VCaP (cell line): ENCODE data around the gene GGA2.

ENCODE experiments used
- H3K27ac ChIP-seq: fragments of 450-650 bp; 2 replicates; pipeline ENCODE4 v1.5.1; 2017
- TF ChIP-seq, protein P1 (sequence below): fragments of 450-650 bp; conservative IDR thresholded peaks from 2 replicates; pipeline ENCODE4 v1.5.1; 2017; ENCODE audit warnings: mild to moderate bottlenecking, moderate library complexity

The GGA2 gene

DNA sequence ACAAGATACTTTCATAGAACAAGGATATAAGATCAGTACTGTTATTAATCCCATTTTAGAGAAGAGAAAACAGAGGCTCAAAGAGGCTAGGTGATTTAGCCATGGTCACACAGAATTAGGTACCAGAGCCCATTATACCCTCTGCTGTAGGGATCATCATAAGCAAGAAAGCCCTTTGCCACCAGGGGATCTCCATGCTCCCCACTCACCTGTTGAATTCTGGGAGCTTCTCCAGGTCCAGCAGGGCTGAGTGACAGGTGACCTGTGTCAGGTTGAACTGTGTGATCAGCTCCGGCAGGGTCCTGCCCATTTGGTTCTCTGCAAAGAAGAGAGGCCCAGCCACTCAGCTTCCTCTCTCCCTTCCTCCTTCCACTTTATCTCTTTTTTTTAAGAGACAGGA, 22.2 kb upstream of the GGA2 start:
- TF ChIP-seq, protein P1, sequence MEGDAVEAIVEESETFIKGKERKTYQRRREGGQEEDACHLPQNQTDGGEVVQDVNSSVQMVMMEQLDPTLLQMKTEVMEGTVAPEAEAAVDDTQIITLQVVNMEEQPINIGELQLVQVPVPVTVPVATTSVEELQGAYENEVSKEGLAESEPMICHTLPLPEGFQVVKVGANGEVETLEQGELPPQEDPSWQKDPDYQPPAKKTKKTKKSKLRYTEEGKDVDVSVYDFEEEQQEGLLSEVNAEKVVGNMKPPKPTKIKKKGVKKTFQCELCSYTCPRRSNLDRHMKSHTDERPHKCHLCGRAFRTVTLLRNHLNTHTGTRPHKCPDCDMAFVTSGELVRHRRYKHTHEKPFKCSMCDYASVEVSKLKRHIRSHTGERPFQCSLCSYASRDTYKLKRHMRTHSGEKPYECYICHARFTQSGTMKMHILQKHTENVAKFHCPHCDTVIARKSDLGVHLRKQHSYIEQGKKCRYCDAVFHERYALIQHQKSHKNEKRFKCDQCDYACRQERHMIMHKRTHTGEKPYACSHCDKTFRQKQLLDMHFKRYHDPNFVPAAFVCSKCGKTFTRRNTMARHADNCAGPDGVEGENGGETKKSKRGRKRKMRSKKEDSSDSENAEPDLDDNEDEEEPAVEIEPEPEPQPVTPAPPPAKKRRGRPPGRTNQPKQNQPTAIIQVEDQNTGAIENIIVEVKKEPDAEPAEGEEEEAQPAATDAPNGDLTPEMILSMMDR = no peak
- no peak overlapping the region for H3K27ac ChIP-seq

DNA sequence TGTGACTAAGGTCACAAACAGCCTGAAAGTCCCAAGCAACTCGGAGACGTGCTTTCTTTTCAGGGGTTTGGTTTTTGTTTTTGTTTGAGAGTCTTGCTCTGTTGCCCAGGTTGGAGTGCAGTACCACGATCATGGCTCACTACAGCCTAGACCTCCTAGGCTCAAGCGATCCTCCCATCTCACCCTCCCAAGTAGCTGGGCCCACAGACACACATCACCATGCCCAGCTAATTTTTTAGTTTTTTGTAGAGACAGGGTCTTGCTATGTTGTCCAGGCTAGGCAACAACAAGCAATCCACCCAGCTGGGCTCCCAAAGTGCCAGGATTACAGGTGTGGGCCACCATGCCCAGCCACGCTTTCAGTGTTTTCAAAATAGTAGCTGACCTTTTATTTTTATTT, 19.8 kb upstream of the GGA2 start:
- TF ChIP-seq, protein P1 = no peak
- H3K27ac ChIP-seq = no peak overlapping the region

DNA sequence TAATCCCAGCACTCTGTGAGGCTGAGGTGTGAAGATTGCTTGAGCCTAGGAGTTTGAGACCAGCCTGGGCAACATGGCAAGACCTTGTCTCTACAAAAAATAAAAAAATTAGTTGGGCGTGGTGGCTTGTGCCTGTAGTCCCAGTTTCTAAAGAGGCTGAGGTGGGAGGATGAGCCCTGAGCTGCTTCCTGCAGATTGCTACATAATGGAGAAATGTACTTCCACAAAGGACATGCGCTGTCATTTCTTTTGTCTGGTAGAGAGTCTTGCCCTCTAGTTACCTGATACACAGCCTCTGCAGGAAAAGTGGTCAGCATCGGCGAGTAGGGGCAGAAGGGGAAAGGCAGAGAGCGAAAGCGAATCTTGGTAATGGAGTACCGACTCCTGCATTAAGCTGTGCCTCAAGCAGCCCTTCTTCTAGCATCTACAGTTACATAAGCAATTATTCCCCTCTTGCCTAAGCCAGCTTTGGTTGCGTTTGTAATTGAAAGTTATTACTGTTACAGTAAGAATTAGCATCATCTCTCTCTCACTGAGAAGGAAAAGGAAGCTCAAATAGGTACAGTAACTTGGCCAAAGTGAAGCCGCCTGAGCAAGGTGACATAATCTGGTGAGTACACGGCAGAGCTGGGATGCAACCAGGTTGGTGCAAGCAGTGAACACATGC, 18.5 kb upstream of the GGA2 start:
- TF ChIP-seq, protein P1 = no peak
- H3K27ac ChIP-seq = peak overlapping the region; percentile 29; the same call in 1 of the 2 replicates

DNA sequence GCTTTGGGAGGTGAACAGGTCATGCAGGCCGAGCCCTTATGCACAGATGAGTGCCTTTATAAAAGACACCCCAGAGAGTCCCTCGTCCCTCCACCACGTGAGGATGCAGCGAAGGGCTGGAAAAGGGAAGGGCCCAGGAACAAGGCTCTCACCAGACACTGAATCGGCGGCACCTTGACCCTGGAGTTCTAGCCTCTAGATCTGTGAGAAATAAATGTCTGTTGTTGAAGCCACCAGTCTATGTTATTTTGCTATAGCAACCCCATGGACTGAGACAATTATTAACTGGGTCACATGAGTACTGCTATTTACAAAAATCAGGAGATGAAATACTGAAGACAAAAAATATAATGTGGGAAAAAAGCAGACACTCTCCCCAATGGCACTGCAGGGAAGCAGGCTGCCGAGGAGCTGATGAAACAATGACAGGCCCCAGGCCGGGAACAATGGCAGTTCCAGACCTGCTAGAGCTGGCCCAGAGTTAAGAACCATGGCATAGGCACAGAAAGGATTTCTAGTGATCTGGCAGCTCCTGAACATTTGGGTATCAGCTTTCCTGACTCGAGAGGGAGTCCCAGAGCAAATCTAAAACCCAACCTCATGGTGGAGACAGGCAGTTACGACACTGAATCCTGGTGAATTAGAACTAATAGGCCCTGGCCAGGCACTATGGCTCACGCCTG, 17.8 kb upstream of the GGA2 start:
- TF ChIP-seq, protein P1 = no peak
- peak overlapping the region; percentile 29; the same call in 1 of the 2 replicates for H3K27ac ChIP-seq

DNA sequence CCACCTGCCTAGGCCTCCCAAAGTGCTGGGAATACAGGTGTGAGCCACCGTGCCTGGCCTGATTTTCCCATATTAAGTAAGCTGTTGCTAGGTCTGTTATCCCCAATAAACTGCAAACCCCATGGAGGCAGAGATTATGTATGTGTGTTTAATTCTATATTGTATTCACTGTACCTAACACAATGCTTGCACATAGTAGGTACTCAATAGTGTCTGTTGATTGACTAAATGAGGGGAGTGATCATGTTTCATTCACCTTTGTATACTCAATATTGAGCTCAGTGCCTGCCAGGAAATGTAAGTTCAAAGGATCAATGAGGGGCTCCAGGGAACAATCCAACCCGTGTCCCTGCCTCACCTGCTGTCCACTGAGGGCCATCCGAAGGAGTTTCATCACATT, 14.6 kb upstream of the GGA2 start:
- TF ChIP-seq, protein P1 = no peak
- no peak overlapping the region for H3K27ac ChIP-seq

DNA sequence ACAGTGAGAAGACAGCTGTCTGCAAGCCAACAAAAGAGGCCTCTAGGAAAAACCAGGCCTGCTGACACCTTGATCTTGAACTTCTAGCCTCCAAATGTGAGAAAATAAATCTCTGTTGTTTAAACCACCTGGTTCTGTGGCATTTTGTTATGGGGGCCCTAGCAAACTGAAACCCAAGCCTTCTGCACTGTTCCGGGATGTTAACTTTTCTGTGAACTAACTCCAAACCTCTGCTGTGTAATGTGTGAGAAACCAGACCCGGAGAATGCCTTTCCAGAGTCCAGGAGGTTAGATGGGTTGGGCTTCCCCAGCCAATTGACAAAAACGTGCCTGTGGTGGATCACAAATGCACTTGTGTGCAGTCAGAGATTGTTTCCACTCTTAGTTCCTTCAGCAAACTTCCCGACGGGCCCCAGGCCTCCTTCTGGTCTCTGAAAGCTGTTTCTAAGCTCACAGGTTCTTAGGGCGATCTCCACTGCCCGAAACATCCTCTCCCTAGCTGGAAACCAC, 13.6 kb upstream of the GGA2 start:
- H3K27ac ChIP-seq = no peak overlapping the region
- TF ChIP-seq, protein P1 = no peak

DNA sequence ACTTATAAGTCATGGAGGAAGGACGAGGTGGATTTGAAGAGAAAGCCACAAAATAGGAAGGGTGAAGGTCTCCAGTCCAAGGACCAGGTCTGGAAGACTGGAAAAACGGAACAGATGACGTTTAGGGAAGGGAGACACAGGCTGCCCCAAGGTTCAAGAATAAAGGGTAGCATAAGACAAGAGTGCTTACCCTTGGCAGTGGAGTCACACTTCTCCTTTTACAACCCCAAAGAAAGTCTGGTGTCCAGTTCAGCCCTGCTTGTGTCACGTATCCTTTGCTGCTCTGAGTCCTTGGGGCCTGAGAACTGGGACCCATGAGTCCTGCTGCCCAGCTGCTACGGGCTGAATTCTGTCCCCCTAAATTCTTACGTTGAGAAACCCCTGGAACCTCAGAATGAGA, 13.0 kb upstream of the GGA2 start:
- H3K27ac ChIP-seq = no peak overlapping the region
- TF ChIP-seq, protein P1 = no peak
